B cell (primary cell): ENCODE data around the gene SLC1A1. TPM values are rescaled to one million over a fixed set of nuclear protein-coding genes. Genes with fewer than 3 reads are reported as not detected.

ENCODE experiments used
- ATAC-seq: fragments of 200-7000 bp; cut with Tn5 transposase; one replicate; pipeline ENCODE4 v1.10.0; 2021; ENCODE audit warnings: low read depth, mild to moderate bottlenecking, moderate number of reproducible peaks, moderate library complexity
- CTCF ChIA-PET: fragments of 350-600 bp; sonication (Branson Sonifier 250); formaldehyde crosslinking; loops from one replicate; lab custom pipeline; 2021; ENCODE audit warnings: antibody characterized with exemption, inconsistent platforms; lab: Charles Lee
- POLR2A ChIA-PET: fragments of 350-600 bp; sonication (Branson Sonifier 250); formaldehyde crosslinking; loops from one replicate; lab custom pipeline; 2021; ENCODE audit warnings: antibody characterized with exemption; lab: Charles Lee
- DNase-seq: peaks from one replicate; pipeline ENCODE4 v3.0.0; 2013
- H2AFZ ChIP-seq: 2 replicates; pipeline ENCODE4 v1.6.1; 2012; ENCODE audit warnings: mild to moderate bottlenecking, low read depth, low read length; ENCODE audit not compliant: insufficient read depth, poor library complexity, severe bottlenecking
- H3K27ac ChIP-seq, 2 donors: 1 replicate in 1 of 2; 2 replicates in 1 of 2; pipeline ENCODE4 v1.5.1; 2012 to 2013; ENCODE audit warnings: low read length in 2 of 2, mild to moderate bottlenecking in 2 of 2, moderate library complexity in 1 of 2
- H3K27me3 ChIP-seq, 4 experiments: fragments of 200-600 bp in 1 of 4; sonication (generic) in 1 of 4; replicated peaks in 1 of 4; 1 replicate in 2 of 4; 2 replicates in 2 of 4; pipeline versions ENCODE4 v1.6.1 to v1.7.0; 2013 to 2016; ENCODE audit warnings: low read length in 3 of 4, mild to moderate bottlenecking in 2 of 4, mixed read lengths in 1 of 4, moderate library complexity in 1 of 4; ENCODE audit not compliant: insufficient read depth in 4 of 4, control insufficient read depth in 3 of 4; ENCODE audit errors: control extremely low read depth in 1 of 4
- H3K36me3 ChIP-seq, 2 experiments: replicated peaks in 1 of 2; 1 replicate in 1 of 2; 2 replicates in 1 of 2; pipeline versions ENCODE4 v1.6.1 to v1.7.1; 2013; ENCODE audit warnings: low read length in 1 of 2; ENCODE audit not compliant: insufficient read depth in 2 of 2, control insufficient read depth in 1 of 2; ENCODE audit errors: control extremely low read depth in 1 of 2, extremely low read depth in 1 of 2
- H3K4me1 ChIP-seq, 2 donors: fragments of 200-600 bp in 1 of 2; sonication (generic) in 1 of 2; 1 replicate in 1 of 2; 2 replicates in 1 of 2; pipeline versions ENCODE4 v1.5.1 to v1.6.1; 2013 to 2017; ENCODE audit warnings: low read length in 2 of 2; ENCODE audit not compliant: control insufficient read depth in 2 of 2, insufficient read depth in 2 of 2
- H3K4me2 ChIP-seq: replicated peaks from 2 replicates; pipeline ENCODE3; 2012; ENCODE audit warnings: mild to moderate bottlenecking, low read depth, low read length; ENCODE audit not compliant: poor library complexity, severe bottlenecking
- H3K4me3 ChIP-seq, 5 experiments: fragments of 200-600 bp in 1 of 5; sonication (generic) in 1 of 5; 1 replicate in 3 of 5; 2 replicates in 2 of 5; pipeline versions ENCODE4 v1.5.1 to v1.7.0; 2011 to 2016; ENCODE audit warnings: low read length in 4 of 5, mild to moderate bottlenecking in 4 of 5, low read depth in 2 of 5, control low read depth in 1 of 5, moderate library complexity in 1 of 5; ENCODE audit not compliant: insufficient read depth in 1 of 5; ENCODE audit errors: control extremely low read depth in 1 of 5, extremely low read depth in 1 of 5
- H3K79me2 ChIP-seq: fragments of 200-600 bp; sonication (generic); one replicate; pipeline ENCODE4 v1.6.0; 2016; ENCODE audit warnings: low read length; ENCODE audit not compliant: control insufficient read depth, insufficient read depth
- H3K9ac ChIP-seq: fragments of 200-600 bp; sonication (generic); 2 replicates; pipeline ENCODE4 v1.6.1; 2017; ENCODE audit warnings: mild to moderate bottlenecking, low read length, moderate library complexity
- H3K9me3 ChIP-seq, 3 donors: one replicate each; pipeline versions ENCODE4 v1.6.1 to v1.7.1; 2013; ENCODE audit warnings: low read length in 2 of 3; ENCODE audit not compliant: control insufficient read depth in 2 of 3, insufficient read depth in 1 of 3; ENCODE audit errors: control extremely low read depth in 1 of 3
- H4K20me1 ChIP-seq: 2 replicates; pipeline ENCODE4 v1.6.0; 2012; ENCODE audit warnings: mild to moderate bottlenecking, low read length; ENCODE audit not compliant: insufficient read depth, control insufficient read depth, poor library complexity, severe bottlenecking
- H3K27ac Mint-ChIP-seq: one replicate; pipeline ENCODE4 v1.8.0; 2021; ENCODE audit warnings: mixed read lengths
- H3K27me3 Mint-ChIP-seq: one replicate; pipeline ENCODE4 v1.8.0; 2021; ENCODE audit warnings: mixed read lengths
- H3K4me1 Mint-ChIP-seq: one replicate; pipeline ENCODE4 v1.8.0; 2021; ENCODE audit warnings: mixed read lengths
- H3K4me3 Mint-ChIP-seq: one replicate; pipeline ENCODE4 v1.8.0; 2021; ENCODE audit warnings: mixed read lengths
- H3K9me3 Mint-ChIP-seq: one replicate; pipeline ENCODE4 v1.8.0; 2022; ENCODE audit warnings: mixed read lengths; ENCODE audit not compliant: insufficient read depth
- EZH2 ChIP-seq: IDR thresholded peaks from 2 replicates; pipeline ENCODE4 v1.6.1; 2012; ENCODE audit warnings: borderline replicate concordance, low read depth, mild to moderate bottlenecking, moderate library complexity, low read length; ENCODE audit not compliant: insufficient read depth, poor library complexity, severe bottlenecking
- WGBS: methylation state at CpG from one replicate; pipeline ENCODE4 v1.1.5; 2013; ENCODE audit warnings: missing lambda C conversion rate; ENCODE audit not compliant: insufficient coverage; 5-methylcytosine and 5-hydroxymethylcytosine counted together
- intact Hi-C: fragments of 100-400 bp; cut with micrococcal nuclease; formaldehyde crosslinking; loops from one replicate; pipeline ENCODE4 v1.10.0; 2022
- polyA plus RNA-seq: library from polyadenylated mRNA; depleted of rRNA; stranded (reverse); fragments of >200 nt; gene quantifications from 2 replicates; pipeline ENCODE4 v1.2.3, GENCODE V29; 2012
- total RNA-seq, 2 donors: library from RNA; stranded (reverse); fragments of 120-200 nt in 1 of 2; gene quantifications; 1 replicate in 1 of 2; 2 replicates in 1 of 2; pipeline versions ENCODE4 v1.2.3 to v1.2.4, GENCODE V29; 2013 to 2022
- TF ChIP-seq, protein P1 (sequence below): fragments of 200-600 bp; IDR thresholded peaks from one replicate; pipeline ENCODE4 v1.8.0; 2022; ENCODE audit warnings: antibody characterized with exemption, mild to moderate bottlenecking

The SLC1A1 gene
- total and polyA plus RNA-seq, 2 donors (not counting 1 experiment from before 2014, with no cell fraction given) = 0.10 to 0.54 TPM

DNA sequence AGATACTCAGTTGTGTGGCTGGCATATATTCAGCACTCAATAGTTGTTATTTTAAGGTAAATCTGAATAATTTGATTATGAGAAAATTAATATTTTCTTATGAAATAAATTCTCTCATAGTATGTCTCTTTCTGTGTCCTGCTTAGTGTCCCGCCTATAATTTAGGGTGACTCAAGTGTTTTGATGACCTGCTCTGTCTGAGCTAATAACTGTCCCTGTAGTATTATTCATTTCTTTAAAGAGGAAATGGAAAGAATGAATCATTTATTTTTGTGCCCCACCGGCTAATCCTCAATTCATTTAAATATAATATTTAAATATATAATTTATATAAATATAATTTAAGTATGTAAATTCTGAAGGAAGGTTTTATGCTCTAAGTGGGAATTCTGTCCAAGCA, 4.1 kb downstream of the SLC1A1 start:
- WGBS = no CpG with 5 or more reads among the region's 2 CpGs
- Histone ChIP-seq H3K27me3 (peaks cover 0 to 39% (median 17%) of the 10 kb centered on the region in 4 experiments), H3K9me3 (peaks cover 0 to 4% (median 0%) of the 10 kb centered on the region in 3 donors), H3K4me3 (no peak overlapping the region), H3K4me1 (peaks cover 11 to 14% of the 10 kb centered on the region in 2 donors), H3K4me2 (no peak overlapping the region), H2AFZ (no peak overlapping the region), H3K27ac (no peak overlapping the region), H4K20me1 (no peaks in the 10 kb centered on the region), H3K79me2 (no peaks in the 10 kb centered on the region), H3K9ac (no peak overlapping the region), H3K36me3 (no peaks in the 10 kb centered on the region)
- H3K27me3 Mint-ChIP-seq = peaks cover 39% of the 10 kb centered on the region
- ChIA-PET POLR2A (no interaction called here), CTCF (no interaction called here)
- ATAC-seq = no peak
- H3K27ac Mint-ChIP-seq = no peak overlapping the region
- peaks cover 18% of the 10 kb centered on the region for H3K4me1 Mint-ChIP-seq
- no peak overlapping the region for H3K4me3 Mint-ChIP-seq
- intact Hi-C loops = no loop called here
- H3K9me3 Mint-ChIP-seq = no peaks in the 10 kb centered on the region
- no peak for TF ChIP-seq EZH2
- TF ChIP-seq, protein P1, sequence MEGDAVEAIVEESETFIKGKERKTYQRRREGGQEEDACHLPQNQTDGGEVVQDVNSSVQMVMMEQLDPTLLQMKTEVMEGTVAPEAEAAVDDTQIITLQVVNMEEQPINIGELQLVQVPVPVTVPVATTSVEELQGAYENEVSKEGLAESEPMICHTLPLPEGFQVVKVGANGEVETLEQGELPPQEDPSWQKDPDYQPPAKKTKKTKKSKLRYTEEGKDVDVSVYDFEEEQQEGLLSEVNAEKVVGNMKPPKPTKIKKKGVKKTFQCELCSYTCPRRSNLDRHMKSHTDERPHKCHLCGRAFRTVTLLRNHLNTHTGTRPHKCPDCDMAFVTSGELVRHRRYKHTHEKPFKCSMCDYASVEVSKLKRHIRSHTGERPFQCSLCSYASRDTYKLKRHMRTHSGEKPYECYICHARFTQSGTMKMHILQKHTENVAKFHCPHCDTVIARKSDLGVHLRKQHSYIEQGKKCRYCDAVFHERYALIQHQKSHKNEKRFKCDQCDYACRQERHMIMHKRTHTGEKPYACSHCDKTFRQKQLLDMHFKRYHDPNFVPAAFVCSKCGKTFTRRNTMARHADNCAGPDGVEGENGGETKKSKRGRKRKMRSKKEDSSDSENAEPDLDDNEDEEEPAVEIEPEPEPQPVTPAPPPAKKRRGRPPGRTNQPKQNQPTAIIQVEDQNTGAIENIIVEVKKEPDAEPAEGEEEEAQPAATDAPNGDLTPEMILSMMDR = no peak
- no peak for DNase-seq

DNA sequence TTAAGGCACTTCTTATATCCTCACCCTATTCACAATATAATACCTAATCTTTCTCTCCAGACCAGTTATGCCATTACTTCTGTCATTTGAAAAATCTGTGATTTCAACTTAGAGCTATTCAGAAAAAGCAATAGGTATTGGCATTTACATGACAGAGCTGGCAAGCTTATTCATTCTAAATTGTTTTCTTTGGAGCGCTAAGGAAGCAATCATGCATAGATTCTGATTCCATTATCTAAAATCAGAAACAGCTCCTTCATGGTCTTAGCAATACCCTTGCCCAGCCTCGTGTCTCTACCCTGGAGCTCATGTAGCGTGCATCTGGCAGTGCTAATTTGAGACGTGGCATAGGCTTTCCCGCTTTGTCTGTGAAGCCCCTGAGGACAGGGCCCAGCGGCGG, 4.5 kb downstream of the SLC1A1 start:
- H3K27ac Mint-ChIP-seq = no peak overlapping the region
- no peak overlapping the region for H3K4me3 Mint-ChIP-seq
- no peak for DNase-seq
- CTCF ChIA-PET = no interaction called here
- intact Hi-C loops = no loop called here
- no peak overlapping the region for H3K4me3 ChIP-seq
- no peak overlapping the region for H3K27ac ChIP-seq
- H3K4me1 Mint-ChIP-seq = peaks cover 13% of the 10 kb centered on the region
- peaks cover 0 to 35% (median 15%) of the 10 kb centered on the region in 4 experiments for H3K27me3 ChIP-seq
- POLR2A ChIA-PET = no interaction called here
- H4K20me1 ChIP-seq = no peaks in the 10 kb centered on the region
- no peak for ATAC-seq
- TF ChIP-seq, protein P1 = no peak
- no peak for TF ChIP-seq EZH2
- H3K9ac ChIP-seq = no peak overlapping the region
- WGBS = 90% methylated on average over 7 of the region's 7 CpGs
- no peaks in the 10 kb centered on the region for H3K9me3 Mint-ChIP-seq
- H3K4me2 ChIP-seq = no peak overlapping the region
- H3K27me3 Mint-ChIP-seq = peaks cover 37% of the 10 kb centered on the region
- H3K9me3 ChIP-seq = peaks cover 0 to 4% (median 0%) of the 10 kb centered on the region in 3 donors
- H3K4me1 ChIP-seq = peaks cover 11 to 14% of the 10 kb centered on the region in 2 donors
- H2AFZ ChIP-seq = no peak overlapping the region
- no peaks in the 10 kb centered on the region for H3K36me3 ChIP-seq
- H3K79me2 ChIP-seq = no peaks in the 10 kb centered on the region
